HG02870 (cell line): ENCODE data around the gene DNAJC2.
"Not testable (repeated sequence)": the region's sequence is repeated elsewhere in the genome, so short reads cannot be mapped to it uniquely, and the experiment has no call there.

Source experiments
- ATAC-seq: cut with Tn5 transposase; IDR thresholded peaks from one replicate; pipeline ENCODE4 v1.9.1; 2021; ENCODE audit warnings: mild to moderate bottlenecking, moderate library complexity; ENCODE audit not compliant: unreplicated experiment

Gene DNAJC2

GRCh38 chr7:103343332-103343731, 1.2 kb downstream of the DNAJC2 start:
- no peak for ATAC-seq

- ATAC-seq: no peak
These were observed 3.1 kb downstream of the DNAJC2 start for GRCh38 chr7:103341466-103341865.

- ATAC-seq: no peak
These were observed 5.7 kb downstream of the DNAJC2 start for GRCh38 chr7:103338864-103339263.

- ATAC-seq: no peak
These were observed 7.8 kb downstream of the DNAJC2 start for GRCh38 chr7:103336761-103337160.

GRCh38 chr7:103325744-103326143, 18.8 kb downstream of the DNAJC2 start:
- ATAC-seq: no peak

- no peak for ATAC-seq
These were observed 27.6 kb downstream of the DNAJC2 start for GRCh38 chr7:103317009-103317408.

- no peak for ATAC-seq
These were observed 28.1 kb downstream of the DNAJC2 start for GRCh38 chr7:103316380-103316941.

GRCh38 chr7:103314852-103315251, 29.7 kb downstream of the DNAJC2 start:
- ATAC-seq: no peak

GRCh38 chr7:103307503-103308231, 36.9 kb downstream of the DNAJC2 start:
- no peak for ATAC-seq

GRCh38 chr7:103301441-103301840, 43.1 kb downstream of the DNAJC2 start:
- no peak for ATAC-seq

GRCh38 chr7:103299660-103300059, 44.9 kb downstream of the DNAJC2 start:
- ATAC-seq: no peak

- ATAC-seq: no peak
These were observed 46.8 kb downstream of the DNAJC2 start for GRCh38 chr7:103297837-103298179.

- ATAC-seq: peak; percentile 84
These were observed 47.4 kb downstream of the DNAJC2 start, which contains the start of gene PMPCB for GRCh38 chr7:103296901-103297836. PMPCB (plus strand) TSS chr7:103297435; CDS start chr7:103297460, 25 bp downstream.

- ATAC-seq: no peak
These were observed 51.0 kb downstream of the DNAJC2 start for GRCh38 chr7:103293526-103293925.

GRCh38 chr7:103292122-103292521, 52.4 kb downstream of the DNAJC2 start:
- no peak for ATAC-seq

- not testable (repeated sequence) for ATAC-seq
These were observed 61.7 kb downstream of the DNAJC2 start for GRCh38 chr7:103282802-103283427.

- ATAC-seq: peak; percentile 11
These were observed 63.8 kb downstream of the DNAJC2 start for GRCh38 chr7:103280803-103281155.

GRCh38 chr7:103279963-103280802, 64.4 kb downstream of the DNAJC2 start:
- ATAC-seq: peak; percentile 93

GRCh38 chr7:103279636-103279962, 65.0 kb downstream of the DNAJC2 start:
- ATAC-seq: peak; percentile 49

GRCh38 chr7:103278195-103278594, 66.4 kb downstream of the DNAJC2 start:
- ATAC-seq: not testable (repeated sequence)
